ENCODE data around the gene PDE11A.

DNA sequence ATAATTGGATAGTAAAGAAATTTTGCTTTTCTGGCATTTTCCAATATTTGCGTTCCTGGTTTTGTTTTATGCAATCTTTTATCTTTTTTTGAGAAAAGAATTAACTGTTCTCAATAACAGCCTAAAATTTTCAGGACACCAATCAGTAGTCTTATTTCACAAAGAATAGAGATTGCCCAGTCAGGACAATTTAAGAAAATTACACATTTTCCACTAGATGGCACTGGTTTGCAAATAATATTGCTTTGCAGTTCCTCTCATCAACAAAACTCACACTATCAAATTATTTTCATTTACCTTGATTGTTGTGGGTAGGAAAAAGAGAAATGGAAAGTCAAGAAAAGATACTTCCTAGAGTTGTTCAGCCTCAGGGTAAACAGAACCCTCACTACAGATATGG is 37.2 kb upstream of the PDE11A start:
- TF ChIP-seq, protein P1, sequence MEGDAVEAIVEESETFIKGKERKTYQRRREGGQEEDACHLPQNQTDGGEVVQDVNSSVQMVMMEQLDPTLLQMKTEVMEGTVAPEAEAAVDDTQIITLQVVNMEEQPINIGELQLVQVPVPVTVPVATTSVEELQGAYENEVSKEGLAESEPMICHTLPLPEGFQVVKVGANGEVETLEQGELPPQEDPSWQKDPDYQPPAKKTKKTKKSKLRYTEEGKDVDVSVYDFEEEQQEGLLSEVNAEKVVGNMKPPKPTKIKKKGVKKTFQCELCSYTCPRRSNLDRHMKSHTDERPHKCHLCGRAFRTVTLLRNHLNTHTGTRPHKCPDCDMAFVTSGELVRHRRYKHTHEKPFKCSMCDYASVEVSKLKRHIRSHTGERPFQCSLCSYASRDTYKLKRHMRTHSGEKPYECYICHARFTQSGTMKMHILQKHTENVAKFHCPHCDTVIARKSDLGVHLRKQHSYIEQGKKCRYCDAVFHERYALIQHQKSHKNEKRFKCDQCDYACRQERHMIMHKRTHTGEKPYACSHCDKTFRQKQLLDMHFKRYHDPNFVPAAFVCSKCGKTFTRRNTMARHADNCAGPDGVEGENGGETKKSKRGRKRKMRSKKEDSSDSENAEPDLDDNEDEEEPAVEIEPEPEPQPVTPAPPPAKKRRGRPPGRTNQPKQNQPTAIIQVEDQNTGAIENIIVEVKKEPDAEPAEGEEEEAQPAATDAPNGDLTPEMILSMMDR (IDR thresholded peaks at IDR 0.05): peak; percentile 43 to 57 (median 47)
- TF ChIP-seq EP300 (IDR thresholded peaks at IDR 0.05) (no peak), POLR2A (IDR thresholded peaks at IDR 0.05) (no peak)

Data from tibial nerve (tissue), 4 donors.